NCI-H1694 (cell line): Measurements from ENCODE around the gene PLEKHG5.

Source experiments
- DNase-seq: peaks from one replicate; lab custom pipeline; 2025; lab: John Stamatoyannopoulos, UW

The PLEKHG5 gene

DNA sequence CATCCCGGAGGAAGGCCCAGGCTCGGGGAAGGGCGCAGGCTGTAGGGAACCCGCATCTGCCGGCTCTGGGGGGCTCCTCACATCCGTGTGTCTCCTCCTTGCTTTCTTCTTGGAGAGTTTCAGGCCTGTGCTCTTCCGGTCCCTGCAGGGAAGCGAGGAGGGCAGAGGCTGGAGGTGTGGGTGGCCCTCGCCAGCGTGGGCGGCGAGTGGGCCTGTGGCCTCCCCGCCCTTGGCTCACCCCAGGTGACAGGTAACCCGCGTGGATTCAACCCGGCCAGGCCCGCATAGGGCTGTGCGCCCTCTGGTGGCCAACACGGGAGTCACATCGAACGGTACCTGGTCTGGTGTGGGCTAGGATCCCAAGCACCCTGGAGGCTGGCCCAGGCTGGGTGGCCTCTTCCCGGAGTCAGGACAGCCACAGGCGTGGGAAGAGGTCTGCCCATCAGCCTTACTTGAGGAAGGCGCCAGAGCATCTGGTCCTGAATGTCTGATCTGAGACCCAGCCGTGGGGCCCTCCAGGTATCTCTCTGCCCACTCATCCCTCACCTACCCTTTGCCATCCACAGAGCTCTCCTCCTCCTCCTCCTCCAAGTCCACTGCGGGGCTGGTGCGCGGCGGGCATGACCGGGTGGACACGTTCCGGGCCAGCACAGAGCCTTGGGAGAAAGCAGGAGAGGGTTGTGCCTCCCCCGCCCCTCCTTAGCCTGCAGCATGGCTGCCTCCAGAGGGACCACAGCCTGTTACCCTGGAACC lies 15.9 kb downstream of the PLEKHG5 start:
- DNase-seq: no peak

GRCh38 chr1:6474815-6475282 lies 16.6 kb downstream of the PLEKHG5 start:
- no peak for DNase-seq

- DNase-seq: no peak
Observed at GRCh38 chr1:6473974-6474814, 17.3 kb downstream of the PLEKHG5 start.

DNA sequence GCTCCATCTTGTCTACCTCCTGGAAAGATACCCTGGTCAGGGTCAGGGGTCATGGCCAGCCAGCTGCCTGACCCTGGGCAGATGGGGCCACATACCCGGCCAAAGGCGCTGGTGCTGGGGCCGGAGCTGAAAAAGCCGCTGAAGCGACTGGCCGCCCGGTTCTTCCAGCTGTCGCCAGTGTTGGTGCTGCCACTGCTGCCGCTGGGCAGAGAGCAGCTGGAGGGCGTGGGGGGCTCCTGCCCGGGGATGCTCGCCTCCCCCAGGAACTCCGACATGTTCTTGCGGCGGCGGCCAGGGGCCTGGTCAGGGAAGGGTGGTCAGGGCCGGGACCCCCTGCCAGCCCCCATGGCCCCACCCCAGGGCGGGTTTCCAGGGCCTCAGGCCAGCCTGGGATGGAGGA lies 18.3 kb downstream of the PLEKHG5 start:
- DNase-seq: no peak

- DNase-seq: no peak
Observed at GRCh38 chr1:6472391-6472790, 19.1 kb downstream of the PLEKHG5 start.

GRCh38 chr1:6471970-6472368 lies 19.5 kb downstream of the PLEKHG5 start:
- no peak for DNase-seq

DNA sequence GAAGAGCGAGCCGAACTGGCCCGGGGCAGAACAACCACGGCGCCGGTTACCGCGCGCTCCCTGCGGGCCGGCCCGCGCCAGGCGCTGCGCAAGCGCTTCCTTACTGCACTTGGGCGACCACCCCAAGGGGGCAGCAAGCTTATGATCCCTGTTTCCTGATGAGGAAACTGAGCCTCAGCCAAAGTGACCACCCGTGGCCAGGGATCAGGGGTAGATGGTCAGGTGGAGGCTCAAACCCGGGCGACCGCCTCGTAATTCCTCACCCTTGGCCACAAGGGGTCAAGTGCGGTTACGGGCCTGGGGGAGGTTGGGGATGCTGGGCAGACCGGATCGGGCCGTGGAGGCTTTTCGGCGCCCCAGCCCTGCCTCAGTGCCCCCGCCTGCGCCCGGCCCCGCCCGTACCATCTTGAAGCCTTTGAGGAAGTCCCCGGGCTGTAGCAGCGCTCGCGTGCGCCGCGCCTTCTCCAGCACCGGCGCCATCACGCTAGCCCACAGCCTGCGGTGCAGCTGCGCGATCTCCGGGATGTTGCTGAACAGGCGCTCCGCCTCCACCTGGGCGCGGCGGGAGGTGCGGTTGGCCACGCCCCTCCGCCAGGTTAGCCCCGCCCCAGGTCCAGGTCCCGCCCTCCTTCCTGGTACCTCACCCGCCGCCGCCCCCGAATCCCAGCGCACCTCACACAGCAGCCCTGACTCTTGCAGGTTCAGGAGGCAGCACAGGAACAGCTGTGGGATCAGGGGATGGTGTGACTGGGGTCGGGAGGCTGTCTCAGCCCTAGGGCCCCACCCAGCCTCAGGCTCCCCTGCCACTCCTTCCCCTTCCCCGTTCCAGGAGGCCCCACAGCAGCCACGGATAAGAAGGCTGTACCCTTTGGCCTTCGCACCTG lies 20.1 kb downstream of the PLEKHG5 start:
- DNase-seq: no peak

DNA sequence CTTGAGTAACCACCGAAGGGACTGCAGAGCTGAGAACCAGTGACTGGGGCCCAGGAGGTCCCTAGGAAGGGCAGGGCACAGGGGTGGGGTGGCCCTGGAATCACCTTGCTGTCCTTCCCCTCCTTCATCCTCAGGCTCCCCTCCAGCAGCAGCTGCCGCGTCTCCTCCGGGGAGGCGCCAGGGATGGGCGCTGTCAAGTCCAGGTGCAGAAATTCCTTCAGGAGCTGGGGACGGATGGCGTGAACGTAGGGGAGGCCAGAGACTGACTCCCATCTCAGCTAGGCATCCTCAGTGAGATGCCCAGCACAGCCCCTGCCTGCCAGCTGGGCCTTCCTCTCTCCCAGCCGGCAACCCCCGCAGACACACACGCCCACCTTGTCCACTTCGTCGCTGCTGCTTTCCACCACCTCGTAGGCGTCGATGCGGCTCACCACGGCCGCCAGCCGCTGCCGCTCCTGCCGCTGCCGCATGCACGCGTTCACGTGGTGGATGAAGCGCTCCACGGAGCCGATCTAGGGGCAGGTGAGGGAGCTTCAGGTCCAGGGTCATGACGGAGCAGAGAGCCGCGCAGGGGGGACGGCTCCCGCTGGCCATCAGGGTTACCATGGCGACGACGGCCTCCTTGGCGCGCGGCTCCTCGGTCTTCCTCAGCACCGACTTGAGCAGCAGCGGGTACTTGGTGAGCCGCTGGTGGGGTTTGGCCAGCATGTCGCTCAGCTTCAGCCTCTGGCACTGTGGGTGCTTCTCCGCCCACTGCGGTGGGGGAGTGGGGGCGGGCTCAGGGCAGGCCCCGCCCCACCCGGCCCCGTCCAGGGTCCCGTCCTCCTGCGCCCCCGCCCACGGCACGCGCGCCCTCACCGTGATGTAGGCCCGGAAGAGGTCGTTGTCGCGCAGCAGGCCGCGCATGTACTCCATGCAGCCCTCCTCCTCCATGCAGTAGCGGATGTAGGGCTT lies 21.1 kb downstream of the PLEKHG5 start:
- no peak for DNase-seq

GRCh38 chr1:6468729-6469461 lies 22.6 kb downstream of the PLEKHG5 start:
- DNase-seq: no peak

GRCh38 chr1:6467744-6468688 lies 23.5 kb downstream of the PLEKHG5 start:
- DNase-seq: no peak

DNA sequence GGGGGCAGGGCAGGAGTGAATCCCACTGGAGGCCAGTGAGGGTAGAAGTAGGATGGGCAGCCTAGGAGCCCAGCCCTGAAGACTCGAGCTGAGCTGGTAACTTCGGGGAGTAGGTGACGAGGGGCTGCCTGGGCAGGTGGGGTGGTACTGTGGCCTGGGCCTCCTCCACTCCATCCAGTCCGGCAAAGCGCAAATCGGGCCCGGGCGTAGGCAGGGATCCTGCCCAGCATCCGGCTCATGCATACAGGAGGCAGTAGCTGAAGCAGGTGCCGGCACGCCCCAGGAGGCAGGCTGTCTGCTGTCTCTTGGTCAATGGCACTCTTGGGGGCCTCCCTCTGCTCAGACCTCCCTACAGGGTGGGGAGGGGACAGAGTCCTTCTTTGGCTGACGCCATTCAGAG lies 24.2 kb downstream of the PLEKHG5 start:
- no peak for DNase-seq

DNA sequence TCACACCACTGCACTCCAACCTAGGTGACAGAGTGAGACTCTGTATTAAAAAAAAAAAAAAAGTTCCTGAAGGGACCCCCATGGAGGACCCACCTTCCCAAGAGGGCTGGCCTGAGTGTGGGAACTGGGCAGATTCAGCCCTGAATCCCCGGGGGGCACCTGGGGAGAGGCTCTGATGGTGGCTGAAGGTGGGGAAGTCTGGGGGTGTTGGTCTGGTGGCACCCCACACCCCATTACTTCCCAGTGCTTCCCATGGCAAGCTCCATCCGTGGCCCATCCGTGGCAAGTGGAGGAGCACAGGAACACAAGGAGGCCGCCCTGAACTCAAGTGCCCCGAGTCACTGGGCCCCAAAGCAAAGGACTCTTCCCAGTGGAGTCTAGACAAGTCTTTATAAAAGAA lies 24.7 kb downstream of the PLEKHG5 start:
- no peak for DNase-seq

- no peak for DNase-seq
Observed at GRCh38 chr1:6466023-6466422, 25.4 kb downstream of the PLEKHG5 start, which contains the start of gene TNFRSF25. TSS of gene TNFRSF25 (minus strand) at chr1:6466173. CDS start at chr1:6466107, 66 bp downstream.

- no peak for DNase-seq
Observed at GRCh38 chr1:6465461-6466005, 25.9 kb downstream of the PLEKHG5 start.

GRCh38 chr1:6464915-6465314 lies 26.6 kb downstream of the PLEKHG5 start:
- DNase-seq: no peak

GRCh38 chr1:6464514-6464836 lies 27.0 kb downstream of the PLEKHG5 start:
- DNase-seq: no peak

- DNase-seq: no peak
Observed at GRCh38 chr1:6463120-6463412, 28.4 kb downstream of the PLEKHG5 start.

DNA sequence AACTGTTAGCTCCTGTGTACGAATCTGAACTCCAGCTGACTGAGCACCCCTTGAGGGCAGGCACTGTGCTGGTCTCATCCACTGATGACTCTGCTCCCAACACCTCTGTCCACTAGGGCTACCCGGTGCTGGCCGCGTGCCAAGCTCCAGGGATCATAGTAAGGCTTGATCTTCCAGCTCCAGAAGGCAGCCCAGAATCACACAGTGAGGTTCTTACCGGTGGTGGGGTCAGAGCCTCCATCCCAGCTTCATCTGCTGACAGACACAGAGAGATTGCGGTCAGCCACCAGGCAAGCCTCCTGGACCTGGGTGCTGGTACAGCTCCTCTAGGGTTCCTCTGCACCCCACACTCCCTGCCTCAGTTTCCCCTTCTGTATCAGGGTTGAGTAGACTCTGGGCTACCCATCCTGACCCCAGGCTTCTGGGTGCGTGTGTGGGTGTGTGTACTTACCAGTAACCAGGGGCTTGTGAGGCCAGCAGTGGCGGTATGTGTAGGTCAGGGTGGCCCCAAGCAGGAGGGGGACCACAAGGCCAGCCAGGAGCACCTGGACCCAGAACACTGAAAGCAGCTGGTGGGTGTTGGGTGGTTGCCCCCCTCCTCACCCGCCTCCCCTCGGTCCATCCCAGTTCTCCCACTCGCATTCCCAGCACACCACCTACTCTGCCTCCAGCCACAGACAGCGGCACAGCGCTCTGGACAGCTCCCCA lies 28.9 kb downstream of the PLEKHG5 start:
- DNase-seq: no peak
